GM19467 (cell line): ENCODE results near the gene POU3F3.
A peak's percentile ranks its signal among the peaks of the same experiment; 100 is the strongest.

Experiments
- ATAC-seq: cut with Tn5 transposase; IDR thresholded peaks from one replicate; pipeline ENCODE4 v1.9.1; 2021; ENCODE audit warnings: mild to moderate bottlenecking, moderate library complexity; ENCODE audit not compliant: unreplicated experiment

Gene POU3F3

DNA sequence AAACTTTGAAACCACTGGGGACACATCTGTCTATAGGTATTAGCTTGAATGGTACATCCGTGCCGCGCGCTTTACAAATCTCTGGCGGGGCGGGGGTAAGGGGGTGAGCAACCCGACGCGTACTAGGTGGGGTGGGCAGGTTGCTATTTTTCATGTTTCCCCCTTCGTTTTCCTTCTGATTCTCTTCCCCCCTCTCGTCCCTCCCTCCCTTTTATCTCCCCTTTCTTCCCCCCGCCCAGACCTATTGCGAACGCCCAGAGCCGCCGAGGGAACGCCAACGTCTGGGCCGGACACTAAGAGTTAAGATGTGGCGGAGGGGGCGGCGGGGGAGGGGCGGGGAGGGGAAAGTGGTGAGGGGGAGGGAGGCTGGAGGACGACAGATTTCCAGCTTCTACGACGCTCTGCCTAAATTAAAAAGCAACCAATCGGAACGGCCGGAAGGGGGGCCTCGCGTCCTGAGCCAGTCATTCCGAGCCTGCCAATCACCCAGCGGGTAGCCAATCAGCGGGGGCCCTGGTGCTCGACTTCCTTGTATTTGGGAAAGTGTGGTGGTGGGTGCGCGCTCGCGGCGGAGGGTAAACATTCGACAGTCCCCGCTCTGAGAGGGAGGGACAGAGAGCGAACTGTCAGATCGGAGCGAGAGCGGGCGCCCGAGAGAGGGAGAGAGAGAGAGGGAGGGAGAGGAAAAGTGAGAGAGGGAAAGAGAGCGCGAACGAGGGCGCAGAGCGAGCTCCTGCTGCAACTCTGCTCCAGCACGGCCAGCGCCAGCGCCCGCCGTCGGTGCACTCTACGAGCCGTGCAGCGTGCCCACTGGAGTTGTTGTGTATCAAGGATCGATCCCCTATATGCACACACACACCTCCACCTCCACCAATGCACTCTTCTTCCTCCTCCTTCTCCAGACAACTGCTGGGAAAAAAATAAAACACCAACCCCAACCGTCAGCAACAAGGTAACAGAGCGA, at the start of gene POU3F3:
Gene POU3F3, plus strand, starts transcription at position 582 of the 964 bp plus-strand sequence. CDS start 1,396 bp downstream, outside the sequence.
- ATAC-seq = peak; percentile 47

GRCh38 chr2:104804148-104804890, 49.6 kb upstream of the POU3F3 start:
- no peak for ATAC-seq

GRCh38 chr2:104812286-104812685, 41.6 kb upstream of the POU3F3 start:
- no peak for ATAC-seq

GRCh38 chr2:104816143-104816542, 37.8 kb upstream of the POU3F3 start:
- ATAC-seq = no peak

- ATAC-seq = no peak
These were observed 35.7 kb upstream of the POU3F3 start for GRCh38 chr2:104818264-104818663.

DNA sequence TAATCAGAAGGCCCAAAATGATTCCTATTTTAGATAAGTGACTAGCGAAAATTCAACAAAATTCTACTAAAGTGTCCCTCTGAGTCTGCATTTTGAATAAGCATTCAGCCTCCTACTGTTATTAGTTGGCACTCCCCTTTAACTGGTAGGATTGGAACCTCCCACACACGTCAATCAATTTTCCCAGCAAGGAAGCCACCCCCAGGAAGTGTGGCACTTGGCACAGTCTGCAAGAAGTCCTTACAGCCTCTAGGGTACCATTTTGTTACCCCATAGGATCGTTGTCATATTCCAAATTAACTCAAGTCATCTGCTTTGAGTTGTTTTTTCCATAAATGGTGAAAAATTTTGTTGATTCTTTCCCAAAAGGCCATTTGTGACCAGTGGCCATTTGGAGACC, 33.8 kb upstream of the POU3F3 start:
- no peak for ATAC-seq

- no peak for ATAC-seq
These were observed 28.6 kb upstream of the POU3F3 start for GRCh38 chr2:104825124-104825865.

DNA sequence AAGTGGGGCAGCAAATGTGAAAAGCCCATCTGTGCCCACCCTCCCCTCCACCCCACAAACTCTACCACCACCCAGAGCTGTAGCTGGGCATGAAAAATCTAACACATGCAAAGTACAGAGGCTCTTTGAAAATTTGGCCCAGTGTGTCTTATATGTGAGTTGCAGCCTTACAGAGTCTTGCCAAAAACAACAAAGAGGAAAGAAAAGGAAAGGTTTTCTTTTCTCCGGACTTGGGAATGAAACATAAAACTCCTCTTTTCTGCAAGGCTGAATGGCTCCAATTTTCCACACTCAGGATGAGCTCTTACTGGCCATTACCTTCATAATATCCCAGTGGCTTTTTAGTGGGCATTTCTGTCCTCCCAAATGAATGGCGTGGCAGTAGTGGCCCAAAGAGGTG, 27.9 kb upstream of the POU3F3 start:
- no peak for ATAC-seq

DNA sequence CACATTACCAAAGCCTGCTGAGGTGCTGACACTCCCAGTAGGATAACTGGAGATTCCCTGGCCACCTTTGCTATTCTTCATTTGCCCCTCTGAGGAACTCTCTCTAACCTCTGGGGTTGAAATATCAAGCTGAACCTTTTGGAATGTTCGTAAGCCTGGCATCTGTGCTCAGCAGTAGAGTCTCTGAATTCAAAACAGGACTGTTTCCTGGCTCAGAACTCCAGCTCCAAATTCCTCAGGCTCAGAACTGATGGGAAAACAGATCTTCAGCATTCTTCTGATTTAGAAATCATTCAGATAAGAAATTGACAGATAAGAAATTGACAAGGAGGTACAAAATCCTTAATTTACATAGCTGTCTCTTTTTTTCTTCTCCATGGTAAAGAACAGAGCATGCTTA, 22.2 kb upstream of the POU3F3 start:
- ATAC-seq = no peak

GRCh38 chr2:104834431-104835153, 19.3 kb upstream of the POU3F3 start:
- no peak for ATAC-seq

DNA sequence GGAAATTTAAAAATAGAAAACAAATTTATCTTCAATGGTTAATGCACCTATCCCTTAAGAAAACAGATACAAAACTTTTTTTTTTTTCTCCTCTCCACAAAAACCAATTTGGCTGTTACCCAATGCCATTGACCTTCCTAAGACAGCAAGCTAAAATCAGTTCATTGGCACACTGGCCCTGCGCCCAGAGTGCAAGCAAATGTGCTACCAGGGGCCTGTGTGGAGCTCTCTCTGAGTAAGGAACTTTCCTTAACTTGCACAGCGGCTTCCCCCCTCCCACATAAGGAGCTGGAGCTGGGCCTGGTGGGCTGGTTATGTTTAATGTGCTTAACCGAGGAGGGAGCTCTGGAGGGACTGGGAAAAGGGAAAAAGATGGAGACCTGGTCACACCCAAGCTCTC, 17.6 kb upstream of the POU3F3 start:
- no peak for ATAC-seq

DNA sequence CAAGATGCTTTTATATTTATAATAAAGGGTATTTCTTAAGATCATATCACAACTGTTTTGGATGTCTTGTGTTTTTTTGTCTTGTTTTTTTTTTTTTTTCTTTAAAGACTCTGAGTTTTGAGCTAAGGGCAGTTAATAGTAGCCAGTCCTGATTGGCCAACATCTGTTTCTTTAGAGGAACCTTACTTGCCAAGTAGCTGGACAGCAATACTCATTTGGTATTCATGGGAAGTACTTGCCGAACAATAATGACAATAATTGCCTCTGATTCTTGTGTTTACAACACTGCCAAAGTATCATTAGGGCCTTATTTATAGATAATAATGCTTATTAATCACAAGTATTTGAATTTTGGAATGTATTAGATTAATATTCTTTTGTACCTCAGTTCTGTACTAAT, 17.1 kb upstream of the POU3F3 start:
- no peak for ATAC-seq

- ATAC-seq = no peak
These were observed 13.8 kb upstream of the POU3F3 start for GRCh38 chr2:104840156-104840555.

GRCh38 chr2:104840893-104841585, 12.9 kb upstream of the POU3F3 start:
- no peak for ATAC-seq

DNA sequence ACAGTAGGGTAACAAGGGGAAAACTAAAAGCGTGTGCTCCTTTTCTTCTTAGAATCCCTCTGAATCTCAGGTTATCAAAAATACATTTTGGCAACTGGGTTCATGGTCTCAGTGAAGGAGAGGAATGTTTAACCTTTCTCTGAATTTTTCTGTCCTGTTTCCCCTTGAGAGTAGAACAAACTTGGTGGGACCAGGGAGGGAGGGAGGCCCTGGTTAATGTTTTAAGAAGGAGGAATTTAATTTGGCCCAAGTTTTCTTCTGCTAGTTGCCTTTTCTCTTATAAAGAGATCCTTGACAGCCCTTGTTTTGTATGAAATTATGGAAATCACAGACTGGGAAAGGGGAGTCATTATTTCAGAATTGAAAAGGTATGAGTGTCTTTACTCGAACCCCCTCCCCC, 12.2 kb upstream of the POU3F3 start:
- ATAC-seq = no peak

- no peak for ATAC-seq
These were observed 8.9 kb upstream of the POU3F3 start for GRCh38 chr2:104844807-104845551.

DNA sequence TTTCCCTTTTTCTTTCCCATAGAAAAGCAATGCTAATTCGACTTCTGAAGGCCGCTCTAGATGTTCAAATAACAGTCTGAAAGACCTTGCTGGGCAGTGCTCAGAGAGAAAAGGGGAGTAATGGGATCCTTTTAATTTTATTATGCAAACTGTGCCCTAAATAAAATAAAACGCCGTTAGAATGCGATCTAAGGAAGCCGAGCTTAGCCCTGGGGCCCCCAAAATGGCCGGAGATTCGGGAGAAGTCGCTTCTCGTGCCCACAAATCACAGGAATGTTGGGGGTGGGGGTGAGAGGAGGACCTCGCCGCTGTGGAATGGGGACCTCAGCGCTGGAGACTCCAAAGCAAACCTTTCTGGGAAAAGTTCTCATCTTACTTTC, 8.4 kb upstream of the POU3F3 start:
- no peak for ATAC-seq

- ATAC-seq = no peak
These were observed 7.7 kb upstream of the POU3F3 start for GRCh38 chr2:104845946-104846785.
